Measurements from ENCODE around the gene GOLGA6L10. TPM values are rescaled to one million over a fixed set of nuclear protein-coding genes. Genes with fewer than 3 reads are reported as not detected.
"Not testable (repeated sequence)": the region's sequence is repeated elsewhere in the genome, so short reads cannot be mapped to it uniquely, and the experiment has no call there.

The GOLGA6L10 gene
- total RNA-seq, 1 donor from 2014 or later: 1.2 TPM

DNA sequence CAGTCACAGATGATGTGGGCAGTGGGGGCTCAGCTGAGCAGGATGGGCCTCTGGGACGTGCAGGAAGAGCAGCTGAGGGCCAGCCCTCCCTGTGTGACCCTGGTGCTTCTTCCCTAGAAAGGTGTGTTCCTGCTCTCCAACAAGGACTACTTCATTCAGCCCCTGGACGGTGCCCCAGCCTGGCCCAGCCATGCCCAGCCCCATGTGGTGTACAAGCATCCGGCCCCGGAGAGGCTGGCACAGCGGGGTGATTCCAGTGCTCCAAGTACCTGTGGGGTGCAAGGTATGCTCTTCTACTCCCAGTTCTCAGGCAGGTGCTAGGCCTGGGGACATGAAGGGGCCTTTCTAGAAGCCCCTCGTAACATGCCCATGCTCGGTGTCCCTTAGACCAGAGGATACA is 48.4 kb downstream of the GOLGA6L10 start:
- H3K36me3 Mint-ChIP-seq (ENCODE audit: low read depth): no peaks in the 10 kb centered on the region
- no peak overlapping the region for H3K4me3 Mint-ChIP-seq
- ATAC-seq (ENCODE audit: low read depth) (no peak), DNase-seq (no peak)
- ChIA-PET POLR2A (no interaction called here), CTCF (no interaction called here)
- peaks cover 5% of the 10 kb centered on the region for H3K27me3 Mint-ChIP-seq
- intact Hi-C loops (cut with micrococcal nuclease): no loop called here
- H3K27ac Mint-ChIP-seq: no peak overlapping the region
- H3K9me3 Mint-ChIP-seq: no peaks in the 10 kb centered on the region
- TF ChIP-seq, protein P1, sequence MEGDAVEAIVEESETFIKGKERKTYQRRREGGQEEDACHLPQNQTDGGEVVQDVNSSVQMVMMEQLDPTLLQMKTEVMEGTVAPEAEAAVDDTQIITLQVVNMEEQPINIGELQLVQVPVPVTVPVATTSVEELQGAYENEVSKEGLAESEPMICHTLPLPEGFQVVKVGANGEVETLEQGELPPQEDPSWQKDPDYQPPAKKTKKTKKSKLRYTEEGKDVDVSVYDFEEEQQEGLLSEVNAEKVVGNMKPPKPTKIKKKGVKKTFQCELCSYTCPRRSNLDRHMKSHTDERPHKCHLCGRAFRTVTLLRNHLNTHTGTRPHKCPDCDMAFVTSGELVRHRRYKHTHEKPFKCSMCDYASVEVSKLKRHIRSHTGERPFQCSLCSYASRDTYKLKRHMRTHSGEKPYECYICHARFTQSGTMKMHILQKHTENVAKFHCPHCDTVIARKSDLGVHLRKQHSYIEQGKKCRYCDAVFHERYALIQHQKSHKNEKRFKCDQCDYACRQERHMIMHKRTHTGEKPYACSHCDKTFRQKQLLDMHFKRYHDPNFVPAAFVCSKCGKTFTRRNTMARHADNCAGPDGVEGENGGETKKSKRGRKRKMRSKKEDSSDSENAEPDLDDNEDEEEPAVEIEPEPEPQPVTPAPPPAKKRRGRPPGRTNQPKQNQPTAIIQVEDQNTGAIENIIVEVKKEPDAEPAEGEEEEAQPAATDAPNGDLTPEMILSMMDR (IDR thresholded peaks at IDR 0.05): no peak
- H3K4me1 Mint-ChIP-seq: peaks cover 2% of the 10 kb centered on the region

DNA sequence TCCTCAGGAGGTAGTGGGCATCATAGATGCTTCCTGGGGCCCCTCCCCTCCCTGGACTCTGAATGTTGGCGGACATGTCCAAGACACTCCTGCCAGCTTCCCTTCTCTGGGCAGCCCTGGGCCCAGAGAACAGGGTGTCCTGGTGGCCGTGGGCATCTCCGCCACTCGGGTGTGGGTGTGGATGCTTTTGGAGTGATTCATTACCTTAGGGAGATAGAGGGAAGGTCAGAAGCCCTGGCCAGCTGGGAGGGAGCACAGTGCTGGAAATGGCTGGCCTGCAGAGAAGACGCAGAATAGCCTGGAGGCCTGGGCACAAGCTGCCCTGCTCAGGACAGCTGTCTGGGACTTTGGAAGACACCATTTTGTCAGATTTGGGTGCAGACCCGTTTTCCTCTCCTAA is 48.9 kb downstream of the GOLGA6L10 start:
- intact Hi-C loops (cut with micrococcal nuclease); H3K4me3 Mint-ChIP-seq; H3K4me1 Mint-ChIP-seq; H3K27ac Mint-ChIP-seq; H3K27me3 Mint-ChIP-seq; DNase-seq; H3K9me3 Mint-ChIP-seq; CTCF ChIA-PET; POLR2A ChIA-PET; H3K36me3 Mint-ChIP-seq (ENCODE audit: low read depth); ATAC-seq (ENCODE audit: low read depth): not testable (repeated sequence)

DNA sequence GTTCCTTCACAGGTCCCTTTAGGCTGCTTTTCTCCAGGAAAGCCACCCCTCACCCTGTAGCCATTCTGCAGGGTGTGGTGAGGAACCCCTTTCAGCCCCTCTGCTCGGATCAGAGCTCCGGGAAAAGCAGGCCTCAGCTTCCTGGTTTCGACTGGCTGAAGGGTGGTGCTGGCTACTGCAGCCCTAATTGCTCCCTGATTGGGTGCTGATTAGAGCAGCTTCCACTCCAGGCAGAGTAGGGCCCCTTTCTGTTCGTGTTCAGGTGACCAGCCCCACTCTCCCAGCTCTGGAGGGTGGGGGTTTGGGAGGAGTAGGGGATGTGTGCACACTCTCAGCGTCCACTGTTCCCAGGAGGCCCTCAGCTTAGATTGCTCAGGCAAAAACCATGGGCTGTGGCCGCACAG is 49.8 kb downstream of the GOLGA6L10 start:
- CTCF ChIA-PET; DNase-seq; ATAC-seq (ENCODE audit: low read depth); H3K4me3 Mint-ChIP-seq; H3K27me3 Mint-ChIP-seq; H3K9me3 Mint-ChIP-seq; intact Hi-C loops (cut with micrococcal nuclease); H3K4me1 Mint-ChIP-seq; H3K36me3 Mint-ChIP-seq (ENCODE audit: low read depth); POLR2A ChIA-PET; H3K27ac Mint-ChIP-seq: not testable (repeated sequence)

DNA sequence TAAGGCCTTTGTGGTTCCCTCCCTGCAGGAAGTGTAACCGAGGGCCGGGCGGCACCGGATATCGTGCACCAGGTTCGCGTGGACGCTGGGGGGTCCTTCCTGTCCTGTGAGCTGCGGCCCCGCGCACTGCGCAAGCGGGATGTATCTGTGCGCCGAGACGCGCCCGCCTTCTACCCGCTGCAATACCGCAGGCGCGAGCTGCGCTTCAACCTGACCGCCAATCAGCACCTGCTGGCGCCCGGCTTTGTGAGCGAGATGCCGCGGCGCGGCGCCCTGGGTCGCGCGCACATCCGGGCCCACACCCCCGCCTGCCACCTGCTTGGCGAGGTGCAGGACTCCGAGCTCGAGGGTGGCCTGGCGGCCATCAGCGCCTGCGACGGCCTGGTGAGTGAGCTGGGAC is 50.8 kb downstream of the GOLGA6L10 start:
- peaks cover 2% of the 10 kb centered on the region for H3K4me1 Mint-ChIP-seq
- peak; percentile 31 for ATAC-seq (ENCODE audit: low read depth)
- H3K4me3 Mint-ChIP-seq: no peak overlapping the region
- no peaks in the 10 kb centered on the region for H3K36me3 Mint-ChIP-seq (ENCODE audit: low read depth)
- no peak overlapping the region for H3K27ac Mint-ChIP-seq
- H3K27me3 Mint-ChIP-seq: peaks cover 9% of the 10 kb centered on the region
- no peaks in the 10 kb centered on the region for H3K9me3 Mint-ChIP-seq
- no peak for DNase-seq
- TF ChIP-seq, protein P1 (IDR thresholded peaks at IDR 0.05): no peak
- ChIA-PET CTCF (no interaction called here), POLR2A (no interaction called here)
- intact Hi-C loops (cut with micrococcal nuclease): no loop called here

DNA sequence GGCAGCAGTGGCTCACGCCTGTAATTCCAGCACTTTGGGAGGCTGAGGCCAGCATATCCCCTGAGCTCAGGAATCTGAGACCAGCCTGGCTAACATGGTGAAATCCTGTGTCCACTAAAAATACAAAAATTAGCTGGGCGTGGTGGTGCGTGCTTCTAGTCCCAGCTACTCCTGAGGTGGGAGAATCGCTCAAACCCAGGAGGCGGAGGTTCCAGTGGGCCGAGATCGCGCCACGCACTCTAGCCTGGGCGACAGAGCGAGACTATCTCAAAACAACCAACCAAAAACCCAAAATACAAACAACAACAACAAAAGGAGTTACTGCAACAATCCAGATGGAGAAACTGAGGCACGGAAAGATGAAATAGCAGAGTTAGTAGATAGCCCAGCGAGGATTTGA is 51.2 kb downstream of the GOLGA6L10 start:
- ChIA-PET CTCF (no interaction called here), POLR2A (no interaction called here)
- Mint-ChIP-seq H3K36me3 (ENCODE audit: low read depth) (no peaks in the 10 kb centered on the region), H3K27me3 (peaks cover 9% of the 10 kb centered on the region), H3K4me3 (no peak overlapping the region), H3K4me1 (peaks cover 2% of the 10 kb centered on the region), H3K27ac (no peak overlapping the region), H3K9me3 (no peaks in the 10 kb centered on the region)
- intact Hi-C loops (cut with micrococcal nuclease): no loop called here
- DNase-seq (no peak), ATAC-seq (ENCODE audit: low read depth) (no peak)
- TF ChIP-seq, protein P1 (IDR thresholded peaks at IDR 0.05): no peak

DNA sequence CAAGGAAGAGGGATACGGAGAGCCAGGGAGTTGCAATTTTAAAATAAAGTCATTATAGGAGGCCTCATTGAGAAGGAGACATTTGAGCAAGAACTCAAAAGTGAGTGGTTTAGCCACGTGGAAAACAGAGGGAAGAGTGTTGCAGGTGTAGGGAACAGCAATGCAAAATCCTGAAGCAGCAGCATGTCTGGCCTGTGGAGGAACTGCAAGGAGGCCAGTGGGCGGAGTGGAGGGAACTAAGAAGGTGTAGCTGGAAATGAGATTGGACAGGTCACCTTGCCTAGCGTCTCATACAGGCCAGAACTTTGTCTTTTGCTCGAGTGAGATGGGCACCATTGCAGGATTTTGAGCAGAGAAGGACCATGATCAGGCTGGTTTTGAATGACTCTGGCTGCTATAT is 51.7 kb downstream of the GOLGA6L10 start:
- no peak overlapping the region for H3K4me3 Mint-ChIP-seq
- H3K27me3 Mint-ChIP-seq: peaks cover 9% of the 10 kb centered on the region
- ChIA-PET POLR2A (no interaction called here), CTCF (no interaction called here)
- H3K9me3 Mint-ChIP-seq: no peaks in the 10 kb centered on the region
- TF ChIP-seq, protein P1 (IDR thresholded peaks at IDR 0.05): no peak
- ATAC-seq (ENCODE audit: low read depth) (no peak), DNase-seq (no peak)
- intact Hi-C loops (cut with micrococcal nuclease): no loop called here
- no peak overlapping the region for H3K27ac Mint-ChIP-seq
- peaks cover 2% of the 10 kb centered on the region for H3K4me1 Mint-ChIP-seq
- H3K36me3 Mint-ChIP-seq (ENCODE audit: low read depth): no peaks in the 10 kb centered on the region

Data from activated B cell treated with CpG ODN at 0.5 μM for 24 hours (primary cell).